Occipital lobe (tissue), 2 donors: ENCODE measurements around the gene PLP1. TPM values are rescaled to one million over a fixed set of nuclear protein-coding genes. Genes with fewer than 3 reads are reported as not detected.
"Not testable (repeated sequence)": the region's sequence is repeated elsewhere in the genome, so short reads cannot be mapped to it uniquely, and the experiment has no call there.

ENCODE experiments used
- DNase-seq: peaks from one replicate; lab custom pipeline; 2025; lab: John Stamatoyannopoulos, UW
- total RNA-seq: library from RNA; depleted of rRNA; stranded (reverse); fragments of >200 nt; gene quantifications from one replicate; pipeline ENCODE4 v1.2.3, GENCODE V29; 2014

PLP1 gene, protein sequence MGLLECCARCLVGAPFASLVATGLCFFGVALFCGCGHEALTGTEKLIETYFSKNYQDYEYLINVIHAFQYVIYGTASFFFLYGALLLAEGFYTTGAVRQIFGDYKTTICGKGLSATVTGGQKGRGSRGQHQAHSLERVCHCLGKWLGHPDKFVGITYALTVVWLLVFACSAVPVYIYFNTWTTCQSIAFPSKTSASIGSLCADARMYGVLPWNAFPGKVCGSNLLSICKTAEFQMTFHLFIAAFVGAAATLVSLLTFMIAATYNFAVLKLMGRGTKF
- 9.4 TPM for total RNA-seq

- no peak for DNase-seq
Observed at GRCh38 chrX:103776546-103776945, at the start of gene PLP1. PLP1 (plus strand) TSS chrX:103776840; CDS start chrX:103776996, 156 bp downstream.

DNA sequence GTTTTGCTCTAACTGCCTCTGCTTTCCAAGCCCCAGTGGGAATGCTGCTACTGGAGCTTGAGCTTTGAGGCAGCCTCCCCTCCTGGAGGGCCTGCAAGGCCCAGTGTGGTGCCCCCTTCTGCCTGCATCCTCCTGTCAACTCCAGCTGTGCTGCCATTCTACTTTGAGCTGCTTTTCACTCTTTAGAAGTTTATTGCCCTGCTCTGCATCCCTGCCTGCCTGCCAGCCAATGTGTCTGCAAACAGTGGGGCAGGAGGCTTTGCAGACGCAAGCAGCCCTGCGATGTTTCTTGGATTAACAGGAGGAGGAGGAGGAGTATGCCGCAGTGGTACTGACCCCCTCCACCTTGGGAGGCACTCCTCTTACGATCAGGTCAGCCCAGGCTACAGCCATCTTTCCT, 49.5 kb upstream of the PLP1 start:
- DNase-seq: no peak

- DNase-seq: no peak
Observed at GRCh38 chrX:103729015-103729414, 47.6 kb upstream of the PLP1 start.

DNA sequence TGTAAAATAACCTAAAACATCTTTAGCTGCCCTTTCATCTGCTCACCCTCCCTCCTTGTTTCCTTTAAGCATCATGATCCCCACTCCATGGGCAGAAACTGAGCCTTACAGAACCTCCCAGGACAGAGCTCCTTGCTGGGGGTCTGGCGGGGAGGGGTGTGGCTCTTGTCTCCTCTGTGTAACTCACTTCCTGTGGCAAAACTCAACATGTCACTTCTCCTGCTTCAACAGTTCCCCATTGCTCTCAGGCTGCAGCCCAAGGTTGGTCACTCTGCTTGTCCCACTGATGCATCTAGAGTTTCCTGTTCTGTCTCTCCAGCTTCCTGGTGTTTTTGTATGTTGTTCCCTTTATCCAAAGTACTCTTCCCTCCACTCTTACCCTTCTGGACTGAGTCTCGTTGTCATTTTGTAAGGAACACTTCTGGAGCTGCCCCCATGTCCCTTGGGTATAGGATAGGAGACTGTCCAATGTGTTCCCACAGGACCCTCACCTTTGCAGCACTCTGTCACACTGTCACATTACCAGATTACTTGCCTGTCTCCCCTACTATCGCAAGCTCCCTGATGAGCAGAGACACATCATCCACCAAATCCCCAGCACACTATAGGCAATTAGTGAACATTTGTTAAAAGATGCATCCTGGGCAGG, 46.4 kb upstream of the PLP1 start:
- no peak for DNase-seq

DNA sequence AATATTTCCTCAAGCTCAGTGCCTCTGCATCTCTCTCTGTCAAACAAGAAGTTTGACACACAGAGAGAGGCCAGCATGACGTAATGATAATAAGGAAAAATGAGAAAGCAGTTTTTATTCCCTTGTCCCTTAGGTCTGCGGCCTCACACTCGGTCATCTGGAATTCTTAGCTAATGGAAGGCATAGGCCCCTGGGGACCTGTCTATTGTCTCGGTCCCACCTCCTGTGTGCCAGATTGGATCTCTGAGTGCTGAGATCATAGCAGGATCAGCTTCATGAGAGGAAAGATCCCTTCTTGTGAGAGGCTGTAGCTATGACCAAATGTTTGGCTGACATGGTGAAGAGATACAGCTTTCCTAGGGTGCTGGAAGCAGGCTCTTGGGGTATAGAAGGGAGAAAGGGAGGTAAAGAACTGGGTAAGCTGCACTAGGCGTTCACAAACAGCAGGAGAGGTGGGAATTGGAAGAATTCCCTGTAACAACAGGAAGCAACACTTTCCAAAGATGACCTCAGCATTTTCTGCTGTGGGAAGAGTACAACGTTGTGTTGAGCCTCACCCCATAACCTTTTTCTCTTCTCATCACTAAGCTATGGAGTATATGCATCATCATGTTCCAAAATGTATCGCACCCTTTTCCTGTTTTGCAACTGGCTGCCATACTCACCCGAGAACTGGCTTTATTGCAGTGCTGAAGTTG, 45.7 kb upstream of the PLP1 start:
- no peak for DNase-seq

DNA sequence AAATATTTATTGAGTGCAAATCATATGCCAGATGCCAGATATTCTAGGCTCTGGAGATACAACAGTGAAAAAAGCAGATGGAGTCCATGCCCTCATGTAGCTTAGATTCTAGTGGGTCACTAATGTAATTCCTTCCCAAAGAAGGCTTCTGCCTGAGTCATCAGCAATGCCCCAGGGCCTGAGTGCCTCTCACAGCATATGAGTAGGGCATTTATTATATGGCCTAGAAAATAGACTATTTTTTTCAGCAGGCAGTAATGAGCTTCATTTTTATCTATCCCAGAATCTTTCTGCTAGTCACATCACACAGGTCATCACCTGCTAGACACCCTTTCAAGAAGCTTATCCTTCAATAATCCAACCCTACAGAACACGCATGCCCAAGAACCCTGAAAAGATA, 43.6 kb upstream of the PLP1 start:
- no peak for DNase-seq

GRCh38 chrX:103734125-103734760, 42.4 kb upstream of the PLP1 start:
- DNase-seq: no peak

- no peak for DNase-seq
Observed at GRCh38 chrX:103737696-103738095, 38.9 kb upstream of the PLP1 start.

GRCh38 chrX:103739421-103739820, 37.2 kb upstream of the PLP1 start:
- DNase-seq: no peak

DNA sequence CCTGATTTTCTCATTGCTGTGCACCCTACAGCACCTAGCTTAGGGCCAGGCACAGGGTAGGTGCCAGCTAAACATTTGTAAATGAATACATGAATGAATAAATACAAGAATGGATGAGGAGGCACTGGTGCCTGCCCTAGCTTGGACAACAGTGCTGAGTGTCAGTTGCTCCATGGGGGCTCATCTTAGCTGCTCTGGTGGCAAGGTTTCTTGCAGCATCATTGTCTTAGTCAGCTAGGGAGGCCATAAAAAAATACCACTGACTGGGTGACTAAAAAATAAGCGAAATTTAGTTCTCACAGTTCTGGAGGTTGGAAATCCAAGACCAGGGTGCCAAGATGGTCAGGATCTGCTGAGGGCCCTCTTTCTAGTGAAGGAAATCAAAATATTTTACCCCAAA, 34.8 kb upstream of the PLP1 start:
- DNase-seq: no peak

GRCh38 chrX:103742339-103742738, 34.3 kb upstream of the PLP1 start:
- no peak for DNase-seq

DNA sequence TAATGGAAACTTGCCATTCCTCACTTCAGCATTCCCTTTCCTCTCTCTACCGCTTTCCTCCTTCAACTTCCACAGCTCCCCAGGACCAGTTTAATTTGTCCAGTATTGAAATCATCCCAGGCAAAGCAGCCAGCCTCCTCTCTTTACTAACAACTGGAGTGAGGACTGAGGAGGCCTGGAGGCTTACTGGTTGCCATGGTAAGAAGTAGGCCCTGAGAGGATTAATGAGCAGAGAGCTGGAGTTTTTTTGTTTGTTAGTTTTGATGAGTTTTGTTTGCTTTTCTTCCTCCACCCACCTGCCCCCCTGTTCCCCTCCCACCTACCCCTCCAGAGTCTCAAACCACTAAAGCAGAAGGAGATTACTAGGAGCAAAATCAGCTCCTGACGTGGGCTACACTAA, 29.5 kb upstream of the PLP1 start:
- no peak for DNase-seq

- no peak for DNase-seq
Observed at GRCh38 chrX:103754401-103754800, 22.2 kb upstream of the PLP1 start.

DNA sequence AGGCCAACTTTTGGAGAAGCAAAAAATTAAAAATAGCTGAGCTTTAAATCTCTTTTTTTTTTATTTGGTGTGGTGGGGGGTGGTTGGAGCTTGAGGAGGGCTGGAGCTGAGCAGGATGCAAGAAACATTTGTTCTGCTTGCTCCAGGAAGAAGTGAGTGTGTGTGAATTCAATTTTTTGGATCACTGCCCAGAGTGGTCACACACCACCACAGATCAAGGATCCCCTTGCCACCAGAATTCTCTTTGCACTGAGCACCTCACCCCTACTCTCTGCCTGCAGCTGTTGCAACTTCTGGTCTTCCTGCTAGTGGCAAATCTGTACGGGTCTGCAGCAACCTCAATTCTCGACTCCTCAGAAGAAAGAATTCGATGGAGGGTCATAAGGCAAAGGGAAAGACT, 19.9 kb upstream of the PLP1 start:
- DNase-seq: no peak

DNA sequence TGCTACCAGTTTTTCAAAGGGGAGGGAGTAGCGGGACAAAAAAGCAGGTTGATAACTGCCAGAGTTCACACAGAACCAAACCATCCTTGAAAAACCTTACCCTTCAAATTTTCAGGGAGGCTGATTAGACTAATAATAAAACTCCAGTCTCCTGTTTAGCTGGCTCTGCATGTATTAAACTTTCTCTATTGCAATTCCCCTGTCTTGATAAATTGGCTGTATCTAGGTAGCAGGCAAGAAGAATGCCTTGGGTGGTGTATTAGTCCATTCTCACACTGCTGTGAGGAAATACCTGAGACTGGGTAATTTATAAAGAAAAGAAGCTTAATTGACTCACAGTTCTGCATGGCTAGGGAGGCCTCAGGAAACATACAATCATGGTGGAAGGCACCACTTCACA, 18.1 kb upstream of the PLP1 start:
- no peak for DNase-seq

DNA sequence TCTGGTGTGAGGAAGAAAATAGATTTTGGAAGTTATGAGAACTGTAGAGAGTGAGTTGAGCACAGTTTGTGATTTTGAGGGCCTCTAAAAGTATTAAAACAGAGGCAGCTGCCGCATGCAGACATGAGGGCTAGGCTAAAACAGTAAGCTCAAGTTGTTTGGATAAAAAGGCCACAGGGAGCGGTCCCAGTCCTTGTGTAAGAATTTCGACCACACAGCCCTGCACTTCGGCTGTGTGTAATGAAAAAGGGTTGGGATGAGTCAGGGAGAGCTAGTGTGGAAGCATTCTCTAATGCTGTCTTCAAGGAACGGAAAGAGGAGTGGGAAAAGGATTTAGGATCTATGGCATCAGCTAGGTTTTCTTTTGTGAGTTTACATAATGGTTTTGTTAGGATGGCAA, 13.1 kb upstream of the PLP1 start:
- not testable (repeated sequence) for DNase-seq

- not testable (repeated sequence) for DNase-seq
Observed at GRCh38 chrX:103766813-103767555, 9.7 kb upstream of the PLP1 start.

DNA sequence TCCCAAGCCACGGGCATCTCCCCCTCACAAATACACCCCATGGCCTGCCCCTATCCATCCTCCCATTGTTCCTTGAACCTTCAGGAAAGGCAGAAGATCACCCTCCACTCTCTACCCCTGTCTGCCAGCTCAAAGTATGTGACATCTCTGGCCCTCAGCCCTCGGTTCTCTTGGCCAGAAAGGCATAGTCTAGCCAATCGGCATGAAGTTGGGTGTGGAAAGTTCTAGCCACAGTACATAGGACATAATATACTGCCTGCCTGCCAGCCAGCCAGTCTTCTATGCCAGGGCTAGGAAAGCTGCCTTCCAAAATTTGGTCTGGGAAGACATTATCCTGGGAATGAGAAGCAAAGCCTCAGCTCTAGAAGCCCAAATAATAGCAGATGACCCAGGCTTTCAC, 3.2 kb upstream of the PLP1 start:
- no peak for DNase-seq

- DNase-seq: peak; percentile 53
Observed at GRCh38 chrX:103774070-103774642, 2.5 kb upstream of the PLP1 start.

- peak; percentile 7 for DNase-seq
Observed at GRCh38 chrX:103779141-103779789, 2.6 kb downstream of the PLP1 start.
